NCI-H2081 treated with DMSO at 0.1 percent for 48 hours (cell line): ENCODE results near the gene MID1.
"Not testable (repeated sequence)": the region's sequence is repeated elsewhere in the genome, so short reads cannot be mapped to it uniquely, and the experiment has no call there.

Experiments used
- DNase-seq: peaks from one replicate; lab custom pipeline; 2025; lab: John Stamatoyannopoulos, UW

MID1 gene

GRCh38 chrX:10617186-10617998 is 3.0 kb downstream of the MID1 start:
- no peak for DNase-seq

GRCh38 chrX:10615931-10616774 is 4.2 kb downstream of the MID1 start:
- peak; percentile 28 for DNase-seq

GRCh38 chrX:10612215-10612614 is 8.2 kb downstream of the MID1 start:
- no peak for DNase-seq

GRCh38 chrX:10611441-10612090 is 8.8 kb downstream of the MID1 start:
- DNase-seq = no peak

- DNase-seq = no peak
These were observed 12.3 kb downstream of the MID1 start for GRCh38 chrX:10608099-10608498.

GRCh38 chrX:10607233-10607632 is 13.2 kb downstream of the MID1 start:
- DNase-seq = no peak

- no peak for DNase-seq
These were observed 16.8 kb downstream of the MID1 start for GRCh38 chrX:10603612-10604011.

GRCh38 chrX:10602646-10603045 is 17.7 kb downstream of the MID1 start:
- no peak for DNase-seq

GRCh38 chrX:10600479-10600878 is 19.9 kb downstream of the MID1 start:
- no peak for DNase-seq

GRCh38 chrX:10598540-10598939 is 21.8 kb downstream of the MID1 start:
- no peak for DNase-seq

GRCh38 chrX:10597871-10598270 is 22.5 kb downstream of the MID1 start:
- no peak for DNase-seq

- DNase-seq = no peak
These were observed 28.7 kb downstream of the MID1 start for GRCh38 chrX:10591363-10592335.

- DNase-seq = not testable (repeated sequence)
These were observed 30.6 kb downstream of the MID1 start for GRCh38 chrX:10589787-10590186.

- no peak for DNase-seq
These were observed 31.3 kb downstream of the MID1 start for GRCh38 chrX:10589098-10589497.

GRCh38 chrX:10584882-10585281 is 35.5 kb downstream of the MID1 start:
- not testable (repeated sequence) for DNase-seq

- DNase-seq = no peak
These were observed 37.4 kb downstream of the MID1 start for GRCh38 chrX:10582945-10583344.

GRCh38 chrX:10582215-10582733 is 38.1 kb downstream of the MID1 start:
- DNase-seq = no peak

- DNase-seq = no peak
These were observed 41.0 kb downstream of the MID1 start for GRCh38 chrX:10579112-10580011.

GRCh38 chrX:10578527-10578926 is 41.9 kb downstream of the MID1 start:
- no peak for DNase-seq

GRCh38 chrX:10577853-10578252 is 42.5 kb downstream of the MID1 start:
- DNase-seq = no peak
